RPMI8226 (cell line): Measurements from ENCODE around the gene KCNS1.

Experiments used
- DNase-seq: peaks from one replicate; pipeline ENCODE4 v3.0.0-alpha.2; 2015

The KCNS1 gene

DNA sequence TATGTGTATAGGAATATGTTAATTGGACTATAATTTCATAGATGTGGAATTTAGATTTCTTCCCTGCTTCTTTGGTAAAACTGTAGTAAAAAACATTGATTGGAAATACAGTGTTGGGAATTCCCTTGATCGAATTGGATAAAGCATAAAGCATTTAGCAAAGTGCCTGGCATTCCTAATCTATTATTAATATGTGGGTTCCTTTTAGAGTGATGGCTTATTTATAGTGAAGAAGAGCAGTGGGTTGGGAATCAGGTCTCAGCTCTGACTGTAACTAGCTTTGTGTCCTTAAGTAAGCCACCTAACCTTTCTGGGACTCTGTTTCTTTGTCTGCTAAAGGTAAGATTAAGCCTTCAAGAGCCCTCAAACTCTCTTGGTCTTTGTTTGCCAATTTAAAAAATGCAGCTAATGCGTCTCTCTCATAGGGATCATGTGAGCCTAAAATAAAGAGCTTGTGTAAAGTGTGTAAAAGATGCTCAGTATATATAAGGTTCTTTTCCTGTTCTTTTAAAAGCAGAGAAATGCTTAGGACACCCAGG is 53.3 kb downstream of the KCNS1 start:
- no peak for DNase-seq

DNA sequence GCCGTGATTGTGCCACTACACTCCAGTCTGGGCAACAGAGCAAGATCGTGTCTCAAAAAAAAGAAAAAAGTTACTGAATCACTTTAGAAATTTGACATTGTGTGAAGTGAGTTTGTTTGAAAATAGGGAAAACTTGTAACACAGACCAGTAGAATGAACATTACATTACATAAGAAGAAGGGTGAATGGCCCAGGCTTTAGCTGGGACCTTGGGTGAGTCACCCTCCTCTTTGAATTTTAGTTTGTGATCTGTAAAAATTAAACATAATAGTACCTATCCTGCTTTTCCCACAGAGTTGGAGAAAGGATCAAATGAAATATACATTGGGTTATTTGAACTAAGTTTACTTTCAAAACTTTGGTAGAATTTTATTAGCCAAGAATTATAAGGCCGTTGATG is 56.3 kb downstream of the KCNS1 start:
- DNase-seq: no peak

GRCh38 chr20:45044084-45044573 is 56.8 kb downstream of the KCNS1 start:
- peak; percentile 62 for DNase-seq

GRCh38 chr20:45042978-45043377 is 57.9 kb downstream of the KCNS1 start:
- DNase-seq: no peak
